Ishikawa (cell line): ENCODE data around the gene NRXN3.

Experiments used
- CEBPB ChIP-seq: IDR thresholded peaks from 2 replicates; pipeline ENCODE4 v1.6.1; 2012
- CREB1 ChIP-seq: IDR thresholded peaks from 2 replicates; pipeline ENCODE4 v1.6.1; 2012; ENCODE audit warnings: low read depth
- EGR1 ChIP-seq: IDR thresholded peaks from 2 replicates; pipeline ENCODE4 v1.6.1; 2012
- EP300 ChIP-seq: IDR thresholded peaks from 2 replicates; pipeline ENCODE4 v1.6.1; 2012; ENCODE audit warnings: borderline replicate concordance
- MAX ChIP-seq: IDR thresholded peaks from 2 replicates; pipeline ENCODE4 v1.6.1; 2012
- RAD21 ChIP-seq: IDR thresholded peaks from 2 replicates; pipeline ENCODE4 v1.6.1; 2012; ENCODE audit warnings: low read depth
- REST ChIP-seq: IDR thresholded peaks from 2 replicates; pipeline ENCODE4 v1.6.1; 2012; ENCODE audit warnings: low read depth, mild to moderate bottlenecking
- TEAD4 ChIP-seq: IDR thresholded peaks from 2 replicates; pipeline ENCODE4 v1.6.1; 2012

DNA sequence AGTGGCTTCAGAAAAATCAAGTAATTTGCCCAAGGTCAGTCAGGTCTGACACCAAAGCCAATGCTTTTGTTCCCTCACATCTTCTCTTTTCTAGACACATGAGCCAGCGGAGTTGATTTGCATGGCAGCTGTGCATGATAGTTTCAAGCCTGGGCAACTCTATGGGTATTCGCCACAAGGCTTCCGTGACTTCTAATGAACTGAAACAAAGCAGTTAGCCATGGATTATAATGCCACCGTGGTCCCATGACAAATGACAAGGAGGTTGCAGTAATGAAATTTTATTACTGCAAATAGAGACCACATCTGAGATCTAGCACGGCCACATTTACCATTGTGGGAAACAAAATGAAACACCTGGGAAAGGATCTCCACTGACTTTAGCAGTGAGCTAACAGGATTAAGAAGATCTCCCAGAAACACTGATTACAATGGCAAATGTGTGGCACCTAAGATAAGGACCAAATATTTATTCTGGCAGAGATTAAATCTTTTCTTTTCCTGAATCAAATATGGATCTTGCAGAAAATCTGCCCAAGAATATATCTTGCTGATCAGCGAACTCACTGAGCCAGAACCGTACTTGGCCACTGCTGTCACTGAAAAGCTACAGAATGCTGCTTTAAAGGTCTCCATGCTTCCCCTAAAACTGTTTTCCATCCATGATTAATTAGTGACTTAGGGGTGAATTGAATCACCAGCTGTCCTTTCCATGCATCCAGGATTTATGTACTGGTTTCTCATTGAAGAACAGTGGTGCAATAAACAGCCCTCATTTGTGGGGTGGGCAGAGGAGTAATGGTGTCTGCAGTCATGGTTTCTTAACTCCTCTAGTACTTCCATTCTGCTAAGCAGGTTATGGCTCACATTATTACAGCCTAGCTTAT, 1490.1 kb downstream of the NRXN3 start:
- TF ChIP-seq EGR1 = no peak
- no peak for TF ChIP-seq MAX
- no peak for TF ChIP-seq EP300
- no peak for TF ChIP-seq REST
- TF ChIP-seq CEBPB = no peak
- no peak for TF ChIP-seq TEAD4
- no peak for TF ChIP-seq RAD21
- no peak for TF ChIP-seq CREB1
